Parathyroid adenoma (tissue), 2 donors: ENCODE results near the gene INAFM2.

Experiments
- H2AFZ ChIP-seq: fragments of 300-600 bp; sonication (generic); one replicate; pipeline ENCODE4 v1.7.0; 2017; ENCODE audit warnings: antibody characterized with exemption, mild to moderate bottlenecking
- H3K27ac ChIP-seq: fragments of 300-600 bp; sonication (generic); one replicate; pipeline ENCODE4 v1.7.0; 2017
- H3K27me3 ChIP-seq: fragments of 300-600 bp; sonication (generic); one replicate; pipeline ENCODE4 v1.7.0; 2017; ENCODE audit warnings: low read length; ENCODE audit not compliant: control insufficient read depth, insufficient read depth
- H3K36me3 ChIP-seq: fragments of 300-600 bp; sonication (generic); one replicate; pipeline ENCODE4 v1.7.0; 2017; ENCODE audit warnings: low read length; ENCODE audit not compliant: control insufficient read depth, insufficient read depth
- H3K4me1 ChIP-seq: fragments of 300-600 bp; sonication (generic); one replicate; pipeline ENCODE4 v1.7.0; 2017; ENCODE audit warnings: control low read depth
- H3K4me2 ChIP-seq: fragments of 300-600 bp; sonication (generic); one replicate; pipeline ENCODE4 v1.7.0; 2017; ENCODE audit warnings: low read length
- H3K4me3 ChIP-seq: fragments of 300-600 bp; sonication (generic); one replicate; pipeline ENCODE4 v1.7.0; 2017; ENCODE audit warnings: low read depth, low read length
- H3K79me2 ChIP-seq: fragments of 300-600 bp; sonication (generic); one replicate; pipeline ENCODE4 v1.7.0; 2017; ENCODE audit warnings: control low read depth
- H3K9ac ChIP-seq: fragments of 300-600 bp; sonication (generic); one replicate; pipeline ENCODE4 v1.7.0; 2017; ENCODE audit warnings: mild to moderate bottlenecking
- H3K9me3 ChIP-seq: fragments of 300-600 bp; sonication (generic); one replicate; pipeline ENCODE4 v1.7.0; 2017; ENCODE audit warnings: low read length; ENCODE audit not compliant: control insufficient read depth
- CTCF ChIP-seq: fragments of 300-600 bp; sonication (generic); IDR thresholded peaks from one replicate; pipeline ENCODE4 v1.7.0; 2017; ENCODE audit warnings: antibody characterized with exemption, mild to moderate bottlenecking
- donor health status: primary hyperparathyroidism.

Gene INAFM2

GRCh38 chr15:40297356-40297755 is 26.1 kb upstream of the INAFM2 start:
- Histone ChIP-seq H3K4me3 (no peak overlapping the region), H3K27ac (no peak overlapping the region), H3K36me3 (no peaks in the 10 kb centered on the region), H2AFZ (no peak overlapping the region), H3K9me3 (no peaks in the 10 kb centered on the region), H3K9ac (no peak overlapping the region), H3K27me3 (no peaks in the 10 kb centered on the region), H3K4me2 (no peak overlapping the region), H3K79me2 (no peaks in the 10 kb centered on the region), H3K4me1 (no peaks in the 10 kb centered on the region)
- TF ChIP-seq CTCF, result no peak

- no peak overlapping the region for H3K9ac ChIP-seq
- H3K4me2 ChIP-seq, result no peak overlapping the region
- no peak overlapping the region for H3K4me3 ChIP-seq
- H3K9me3 ChIP-seq, result no peaks in the 10 kb centered on the region
- H3K27ac ChIP-seq, result no peak overlapping the region
- no peaks in the 10 kb centered on the region for H3K36me3 ChIP-seq
- no peaks in the 10 kb centered on the region for H3K27me3 ChIP-seq
- H3K4me1 ChIP-seq, result no peaks in the 10 kb centered on the region
- no peak overlapping the region for H2AFZ ChIP-seq
- no peak for TF ChIP-seq CTCF
- no peaks in the 10 kb centered on the region for H3K79me2 ChIP-seq
These were observed 25.1 kb upstream of the INAFM2 start for GRCh38 chr15:40298216-40298935.

- Histone ChIP-seq H3K79me2 (no peaks in the 10 kb centered on the region), H3K4me2 (no peak overlapping the region), H3K27ac (no peak overlapping the region), H3K9me3 (no peaks in the 10 kb centered on the region), H2AFZ (no peak overlapping the region), H3K9ac (no peak overlapping the region), H3K4me1 (no peaks in the 10 kb centered on the region), H3K27me3 (no peaks in the 10 kb centered on the region), H3K4me3 (no peak overlapping the region), H3K36me3 (no peaks in the 10 kb centered on the region)
- TF ChIP-seq CTCF, result no peak
These were observed 23.1 kb upstream of the INAFM2 start for GRCh38 chr15:40300367-40300766.

- Histone ChIP-seq H3K27ac (no peak overlapping the region), H3K79me2 (no peaks in the 10 kb centered on the region), H3K9me3 (no peaks in the 10 kb centered on the region), H3K4me2 (no peak overlapping the region), H3K36me3 (no peaks in the 10 kb centered on the region), H3K4me1 (no peaks in the 10 kb centered on the region), H3K9ac (no peak overlapping the region), H2AFZ (no peak overlapping the region), H3K27me3 (no peaks in the 10 kb centered on the region), H3K4me3 (no peak overlapping the region)
- no peak for TF ChIP-seq CTCF
These were observed 22.7 kb upstream of the INAFM2 start for GRCh38 chr15:40300771-40301170.

- no peak for TF ChIP-seq CTCF
These were observed 21.9 kb upstream of the INAFM2 start for GRCh38 chr15:40301467-40302179.

More at GRCh38 chr15:40301467-40302179, 21.9 kb upstream of the INAFM2 start:
- H2AFZ ChIP-seq, result no peak overlapping the region
- no peaks in the 10 kb centered on the region for H3K4me1 ChIP-seq
- H3K4me3 ChIP-seq, result no peak overlapping the region
- H3K4me2 ChIP-seq, result no peak overlapping the region
- no peaks in the 10 kb centered on the region for H3K27me3 ChIP-seq
- H3K9me3 ChIP-seq, result no peaks in the 10 kb centered on the region
- no peak overlapping the region for H3K27ac ChIP-seq
- H3K9ac ChIP-seq, result no peak overlapping the region
- no peaks in the 10 kb centered on the region for H3K36me3 ChIP-seq
- no peaks in the 10 kb centered on the region for H3K79me2 ChIP-seq
